ENCODE measurements around the gene RGS14.
A peak's percentile ranks its signal among the peaks of the same experiment; 100 is the strongest.

The RGS14 gene

GRCh38 chr5:177380805-177381126 is 23.0 kb downstream of the RGS14 start:
- DNase-seq = no peak

DNA sequence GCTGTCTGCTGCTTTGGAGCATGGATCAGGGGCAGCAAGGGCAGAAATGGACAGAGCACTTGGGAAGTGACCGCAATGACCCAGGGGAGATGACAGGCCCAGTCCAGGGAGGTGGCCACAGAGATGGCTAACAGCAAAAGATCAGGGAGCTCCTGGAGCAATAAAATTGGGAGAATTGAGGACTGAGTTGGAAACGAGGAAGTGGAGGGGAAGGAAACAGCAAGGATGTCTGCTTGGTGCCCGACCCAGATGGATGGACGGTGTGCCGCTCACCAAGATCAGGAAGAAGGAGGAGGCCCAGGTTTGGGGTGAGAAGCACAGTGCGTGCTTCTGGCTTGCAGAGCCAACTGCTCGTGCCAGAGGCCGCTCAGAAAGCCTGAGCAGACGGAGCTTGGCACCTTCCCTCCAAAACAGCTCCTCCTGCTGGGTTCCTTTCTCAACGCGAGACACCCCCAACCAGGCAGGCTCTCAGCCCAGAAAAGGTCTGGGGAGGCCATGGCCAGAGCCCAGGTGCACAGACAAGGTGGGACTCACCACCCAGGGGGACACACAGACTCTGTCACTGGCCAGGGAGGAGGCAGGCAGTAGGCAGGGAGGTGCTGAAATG is 24.8 kb downstream of the RGS14 start:
- peak in 1 of 5 experiments; percentile 45 for DNase-seq

- no peak for DNase-seq
These were observed 25.5 kb downstream of the RGS14 start for GRCh38 chr5:177383181-177383580.

- DNase-seq = no peak
These were observed 26.4 kb downstream of the RGS14 start, which contains the start of gene SLC34A1 for GRCh38 chr5:177384134-177384533. Gene SLC34A1 (plus strand): TSS chr5:177384434. CDS start chr5:177385742, 1,308 bp downstream.

- DNase-seq = no peak
These were observed 28.0 kb downstream of the RGS14 start for GRCh38 chr5:177385720-177386119.

DNA sequence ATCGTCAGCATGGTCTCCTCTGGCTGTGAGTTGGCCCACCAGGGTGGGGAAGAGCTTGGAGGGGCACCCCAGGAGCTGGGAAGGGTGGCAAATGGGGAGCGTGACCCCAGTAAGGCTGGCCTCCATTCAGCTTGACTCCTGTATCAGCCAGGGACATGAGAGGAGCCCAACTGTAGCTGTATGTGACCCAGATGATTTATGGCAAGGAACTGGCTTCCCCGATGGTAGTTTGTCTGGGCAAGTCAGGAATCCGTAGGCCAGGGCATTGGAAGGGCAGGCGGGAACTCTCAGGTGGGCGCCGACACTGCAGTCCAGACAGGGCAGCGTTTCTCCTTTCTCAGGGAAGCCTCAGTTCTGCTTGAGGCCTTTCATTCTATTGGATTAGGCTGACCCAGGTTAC is 28.8 kb downstream of the RGS14 start:
- DNase-seq = no peak

DNA sequence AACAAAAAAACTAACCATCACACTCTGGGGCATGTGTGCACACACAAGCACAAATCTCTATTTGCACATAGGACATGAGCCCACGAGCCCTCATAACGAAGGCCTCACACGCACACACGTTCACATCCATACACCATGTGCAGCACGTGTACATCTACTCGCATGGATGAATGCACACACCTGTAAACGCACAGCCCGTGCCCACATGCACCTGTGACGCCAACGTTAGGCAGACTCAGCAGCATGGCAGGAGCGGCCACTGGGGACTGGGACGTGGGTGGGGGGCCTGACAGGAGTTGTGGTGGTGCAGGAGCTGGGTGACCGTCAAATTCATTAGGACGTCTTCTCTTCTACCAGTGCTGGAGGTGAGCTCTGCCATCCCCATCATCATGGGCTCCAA is 29.7 kb downstream of the RGS14 start:
- no peak for DNase-seq

GRCh38 chr5:177388521-177389052 is 30.9 kb downstream of the RGS14 start:
- DNase-seq = no peak

- peak in 4 of 5 experiments; percentile 27 to 88 (median 58) for DNase-seq
These were observed 31.8 kb downstream of the RGS14 start for GRCh38 chr5:177389241-177390169.

- peak; percentile 56 to 89 (median 80) for DNase-seq
These were observed 32.9 kb downstream of the RGS14 start for GRCh38 chr5:177390363-177391300.

DNA sequence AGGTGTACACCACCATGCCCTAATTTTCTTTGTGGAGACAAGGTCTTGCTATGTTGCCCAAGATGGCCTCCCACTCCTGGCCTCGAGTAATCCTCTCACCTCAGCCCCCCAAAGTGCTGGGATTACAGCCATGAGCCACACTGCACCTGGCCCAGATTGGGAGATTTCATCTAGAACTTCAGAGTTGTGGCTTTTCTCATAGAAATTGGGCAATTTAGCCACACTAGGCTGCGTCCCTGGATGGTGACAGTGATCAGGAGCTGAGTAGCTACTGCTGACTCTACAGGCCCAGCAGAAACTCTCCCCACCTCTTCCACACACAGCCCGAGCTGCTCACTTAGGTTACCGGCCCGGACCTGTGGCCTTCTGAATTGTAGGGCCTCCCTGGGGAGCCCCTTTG is 35.0 kb downstream of the RGS14 start:
- no peak for DNase-seq

DNA sequence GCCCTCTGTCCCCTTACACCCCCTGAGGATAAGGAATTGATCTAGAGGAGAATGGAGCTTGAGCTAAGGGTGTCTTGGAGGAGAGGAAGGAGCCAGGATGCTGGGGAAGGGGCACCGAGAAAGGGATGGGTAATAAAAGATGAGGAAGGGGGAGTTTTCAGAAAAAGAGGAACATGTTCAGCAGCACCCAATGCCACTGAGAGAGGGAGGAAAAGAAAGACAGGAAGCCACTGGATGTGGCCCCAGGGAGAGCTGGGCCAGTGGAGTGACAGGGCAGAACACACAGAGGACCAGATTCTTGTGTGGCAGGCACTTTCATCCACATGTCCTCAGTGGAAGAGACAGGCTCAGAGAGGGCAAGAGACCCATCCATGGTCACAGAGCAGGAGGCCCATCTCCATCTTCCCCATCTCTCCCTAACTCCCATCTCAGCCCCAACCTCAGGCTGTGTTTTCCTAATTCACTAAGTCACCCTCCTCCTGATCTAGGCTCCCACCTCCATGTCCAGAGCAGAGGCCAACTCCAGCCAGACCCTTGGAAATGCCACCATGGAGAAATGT is 35.6 kb downstream of the RGS14 start:
- DNase-seq = no peak

GRCh38 chr5:177393990-177394389 is 36.3 kb downstream of the RGS14 start:
- no peak for DNase-seq

DNA sequence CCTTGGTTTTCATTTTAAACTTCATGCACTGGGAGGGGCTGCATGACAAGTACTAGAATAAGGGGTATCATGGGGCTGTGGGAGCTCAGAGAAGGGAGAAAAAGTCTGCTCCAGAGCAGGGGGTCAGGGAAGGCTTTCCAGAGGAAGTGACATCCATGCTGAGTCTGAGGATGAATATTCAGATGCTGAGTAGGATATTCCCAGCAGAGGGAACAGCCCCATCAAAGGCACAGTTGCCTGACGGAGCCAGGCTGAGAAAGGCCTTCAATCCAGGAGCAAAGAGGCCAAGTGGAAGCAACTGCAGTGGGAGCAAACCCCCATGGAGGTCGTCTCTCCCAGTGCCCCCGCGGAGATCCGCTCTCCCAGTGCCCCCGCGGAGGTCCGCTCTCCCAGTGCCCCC is 38.4 kb downstream of the RGS14 start:
- no peak for DNase-seq

GRCh38 chr5:177396807-177397206 is 39.1 kb downstream of the RGS14 start:
- DNase-seq = no peak

DNA sequence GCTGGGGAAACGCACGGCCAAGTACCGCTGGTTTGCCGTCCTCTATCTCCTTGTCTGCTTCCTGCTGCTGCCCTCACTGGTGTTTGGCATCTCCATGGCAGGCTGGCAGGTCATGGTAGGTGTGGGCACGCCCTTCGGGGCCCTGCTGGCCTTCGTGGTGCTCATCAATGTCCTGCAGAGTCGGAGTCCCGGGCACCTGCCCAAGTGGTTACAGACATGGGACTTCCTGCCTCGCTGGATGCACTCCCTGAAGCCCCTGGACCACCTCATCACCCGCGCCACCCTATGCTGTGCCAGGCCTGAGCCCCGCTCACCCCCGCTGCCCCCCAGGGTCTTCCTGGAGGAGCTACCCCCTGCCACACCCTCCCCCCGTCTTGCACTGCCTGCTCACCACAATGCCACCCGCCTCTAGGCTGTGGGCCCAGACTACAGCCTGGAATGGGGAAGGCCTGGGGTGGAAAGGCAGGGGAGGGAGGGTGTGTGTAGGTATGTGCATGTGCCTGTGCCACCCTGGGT is 40.2 kb downstream of the RGS14 start:
- no peak for DNase-seq

DNA sequence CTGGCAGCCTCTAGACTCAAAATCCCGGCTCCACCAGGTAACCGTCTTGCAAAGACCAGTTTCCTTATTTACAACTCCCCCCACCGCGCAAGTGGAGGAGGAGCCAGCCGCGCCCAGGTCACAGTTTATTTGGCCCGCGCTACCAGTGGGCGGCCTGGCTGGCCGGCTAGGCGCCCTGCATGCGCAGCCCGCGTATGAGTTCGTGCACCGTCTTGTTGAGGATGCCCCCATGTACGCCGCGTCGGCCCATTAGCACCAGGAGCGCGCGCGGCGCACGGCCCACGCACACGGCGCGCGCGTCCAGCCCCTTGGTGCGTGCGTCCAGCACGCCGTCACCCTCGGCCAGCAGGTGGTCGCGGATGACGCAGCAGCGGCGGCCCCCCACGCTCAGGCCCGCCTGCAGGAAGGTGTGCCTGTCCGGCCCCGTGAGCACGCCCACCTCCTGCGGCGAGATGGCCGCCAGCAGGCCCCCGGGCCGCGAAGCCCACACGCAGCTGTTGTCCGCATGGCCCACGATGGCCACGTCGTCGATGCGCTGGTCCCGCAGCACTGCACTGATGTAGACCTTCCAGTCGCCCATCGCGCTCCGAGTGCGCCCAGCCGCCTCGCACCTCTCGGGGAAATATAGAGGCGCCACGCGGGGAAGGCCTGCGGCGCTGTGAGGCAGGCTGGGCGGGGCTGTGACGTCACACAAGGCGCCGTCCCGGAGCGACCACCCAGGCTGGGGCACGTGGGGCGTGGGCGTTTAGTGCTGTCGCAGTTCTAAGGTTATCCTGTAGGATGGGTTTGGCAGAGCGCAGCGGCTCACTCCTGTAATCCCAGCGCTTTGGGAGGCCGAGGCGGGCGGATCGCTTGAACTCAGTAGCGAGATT is 42.5 kb downstream of the RGS14 start, which contains the start of gene PFN3:
TSS of gene PFN3 (minus strand) at position 665 of the 872 bp plus-strand sequence. CDS start at position 580, 85 bp downstream.
- no peak for DNase-seq

- peak; percentile 37 to 75 (median 53) for DNase-seq
These were observed 44.7 kb downstream of the RGS14 start for GRCh38 chr5:177402271-177403043.

DNA sequence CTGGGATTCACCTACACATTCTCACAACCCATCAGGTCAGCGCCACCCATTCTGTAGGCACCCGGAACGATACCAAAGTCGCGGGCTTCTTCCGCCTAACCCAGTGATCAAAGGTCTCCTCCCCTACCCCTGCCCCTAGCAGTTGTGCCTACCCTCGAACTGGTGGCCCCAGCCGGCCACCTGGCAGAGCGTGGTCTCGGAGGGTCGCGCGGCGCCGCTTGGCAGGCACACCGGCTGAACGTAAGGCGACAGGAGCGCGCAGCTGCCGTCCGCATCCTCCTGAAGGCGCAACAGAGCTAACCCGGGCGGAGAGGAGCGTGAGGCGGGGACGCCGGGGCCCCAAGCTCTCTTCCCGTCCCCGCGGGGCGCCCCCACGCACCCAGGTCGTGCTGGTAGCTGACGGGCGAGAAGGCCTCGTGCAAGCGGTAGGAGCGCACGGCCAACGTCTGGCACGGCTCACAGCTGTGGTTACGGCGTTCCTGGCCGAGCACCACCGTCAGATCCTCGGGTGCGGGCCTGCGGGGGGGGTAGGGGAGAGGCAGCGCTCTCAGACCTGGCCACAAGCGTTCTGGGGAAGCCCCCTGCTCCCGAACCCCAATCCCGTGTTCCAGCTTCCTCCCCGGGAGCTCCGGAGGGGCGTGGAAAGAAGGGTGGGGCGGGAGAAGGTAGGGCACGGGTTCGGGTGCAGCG is 45.5 kb downstream of the RGS14 start:
- DNase-seq = peak in 4 of 5 experiments; percentile 37 to 75 (median 62)
